ENCODE results near the gene APOBEC4.
"Not testable (repeated sequence)": the region's sequence is repeated elsewhere in the genome, so short reads cannot be mapped to it uniquely, and the experiment has no call there.

The APOBEC4 gene

GRCh38 chr1:183633676-183634343 is 19.3 kb downstream of the APOBEC4 start:
- DNase-seq, result peak; percentile 77

GRCh38 chr1:183632964-183633363 is 20.2 kb downstream of the APOBEC4 start:
- peak; percentile 29 for DNase-seq

GRCh38 chr1:183632114-183632513 is 21.0 kb downstream of the APOBEC4 start:
- no peak for DNase-seq

- no peak for DNase-seq
Measured at GRCh38 chr1:183630748-183631147, 22.4 kb downstream of the APOBEC4 start.

- no peak for DNase-seq
Measured at GRCh38 chr1:183628537-183628936, 24.6 kb downstream of the APOBEC4 start.

- DNase-seq, result not testable (repeated sequence)
Measured at GRCh38 chr1:183626236-183626635, 26.9 kb downstream of the APOBEC4 start.

- DNase-seq, result peak; percentile 70
Measured at GRCh38 chr1:183622884-183623785, 30.0 kb downstream of the APOBEC4 start.

- DNase-seq, result no peak
Measured at GRCh38 chr1:183622013-183622412, 31.1 kb downstream of the APOBEC4 start.

GRCh38 chr1:183620311-183620710 is 32.8 kb downstream of the APOBEC4 start:
- DNase-seq, result no peak

- DNase-seq, result no peak
Measured at GRCh38 chr1:183619781-183620180, 33.3 kb downstream of the APOBEC4 start.

GRCh38 chr1:183618202-183618601 is 34.9 kb downstream of the APOBEC4 start:
- DNase-seq, result not testable (repeated sequence)

GRCh38 chr1:183612975-183613374 is 40.1 kb downstream of the APOBEC4 start:
- DNase-seq, result not testable (repeated sequence)

GRCh38 chr1:183612407-183612806 is 40.7 kb downstream of the APOBEC4 start:
- DNase-seq, result no peak

GRCh38 chr1:183611021-183611420 is 42.1 kb downstream of the APOBEC4 start:
- DNase-seq, result no peak

- DNase-seq, result no peak
Measured at GRCh38 chr1:183609759-183610452, 43.2 kb downstream of the APOBEC4 start.

- DNase-seq, result no peak
Measured at GRCh38 chr1:183609313-183609712, 43.8 kb downstream of the APOBEC4 start.

- DNase-seq, result no peak
Measured at GRCh38 chr1:183607322-183607980, 45.7 kb downstream of the APOBEC4 start.

- DNase-seq, result no peak
Measured at GRCh38 chr1:183605904-183606303, 47.2 kb downstream of the APOBEC4 start.

GRCh38 chr1:183604815-183605214 is 48.3 kb downstream of the APOBEC4 start:
- no peak for DNase-seq

- no peak for DNase-seq
Measured at GRCh38 chr1:183604038-183604808, 48.9 kb downstream of the APOBEC4 start.

GRCh38 chr1:183602510-183602909 is 50.6 kb downstream of the APOBEC4 start:
- no peak for DNase-seq

GRCh38 chr1:183600634-183601033 is 52.5 kb downstream of the APOBEC4 start:
- no peak for DNase-seq
